ENCODE measurements around the gene SERTAD4.

SERTAD4 gene

GRCh38 chr1:210200124-210200736, 32.4 kb upstream of the SERTAD4 start:
- TF ChIP-seq CTCF (IDR thresholded peaks at IDR 0.05; ENCODE audit: control insufficient read depth, extremely low read depth, insufficient read depth), result no peak
- no peak overlapping the region for H3K4me3 ChIP-seq (ENCODE audit: low read depth, low read length)

GRCh38 chr1:210201681-210202080, 30.9 kb upstream of the SERTAD4 start:
- TF ChIP-seq CTCF (IDR thresholded peaks at IDR 0.05; ENCODE audit: control insufficient read depth, extremely low read depth, insufficient read depth), result no peak
- DNase-seq (ENCODE audit: low read depth), result no peak

More at GRCh38 chr1:210200124-210200736, 32.4 kb upstream of the SERTAD4 start:
- no peak for DNase-seq (ENCODE audit: low read depth)

GRCh38 chr1:210207597-210208450, 24.8 kb upstream of the SERTAD4 start:
- H3K4me3 ChIP-seq (ENCODE audit: low read depth, low read length), result no peak overlapping the region
- TF ChIP-seq CTCF (IDR thresholded peaks at IDR 0.05; ENCODE audit: control insufficient read depth, extremely low read depth, insufficient read depth), result no peak
- DNase-seq (ENCODE audit: low read depth), result no peak

More at GRCh38 chr1:210201681-210202080, 30.9 kb upstream of the SERTAD4 start:
- H3K4me3 ChIP-seq (ENCODE audit: low read depth, low read length), result no peak overlapping the region

GRCh38 chr1:210213335-210213734, 19.3 kb upstream of the SERTAD4 start:
- H3K4me3 ChIP-seq (ENCODE audit: low read depth, low read length), result no peak overlapping the region
- TF ChIP-seq CTCF (IDR thresholded peaks at IDR 0.05; ENCODE audit: control insufficient read depth, extremely low read depth, insufficient read depth), result no peak
- DNase-seq (ENCODE audit: low read depth), result no peak

GRCh38 chr1:210214573-210215409, 17.8 kb upstream of the SERTAD4 start:
- DNase-seq (ENCODE audit: low read depth), result no peak
- H3K4me3 ChIP-seq (ENCODE audit: low read depth, low read length), result no peak overlapping the region
- TF ChIP-seq CTCF (IDR thresholded peaks at IDR 0.05; ENCODE audit: control insufficient read depth, extremely low read depth, insufficient read depth), result no peak

- no peak overlapping the region for H3K4me3 ChIP-seq (ENCODE audit: low read depth, low read length)
- no peak for TF ChIP-seq CTCF (IDR thresholded peaks at IDR 0.05; ENCODE audit: control insufficient read depth, extremely low read depth, insufficient read depth)
- no peak for DNase-seq (ENCODE audit: low read depth)
Measured at GRCh38 chr1:210217482-210217881, 15.1 kb upstream of the SERTAD4 start.

Measured in LNCaP clone FGC (cell line).